NK-92 treated with Interleukin-12 subunit alpha and Interleukin-12 subunit beta, amount 100 ng/mL, for 24 hours (cell line): ENCODE measurements around the gene SH3GL1.
A peak's percentile ranks its signal among the peaks of the same experiment; 100 is the strongest.
"Not testable (repeated sequence)": the region's sequence is repeated elsewhere in the genome, so short reads cannot be mapped to it uniquely, and the experiment has no call there.

Experiments used
- DNase-seq: peaks from one replicate; lab custom pipeline; 2025; lab: John Stamatoyannopoulos, UW

The SH3GL1 gene

DNA sequence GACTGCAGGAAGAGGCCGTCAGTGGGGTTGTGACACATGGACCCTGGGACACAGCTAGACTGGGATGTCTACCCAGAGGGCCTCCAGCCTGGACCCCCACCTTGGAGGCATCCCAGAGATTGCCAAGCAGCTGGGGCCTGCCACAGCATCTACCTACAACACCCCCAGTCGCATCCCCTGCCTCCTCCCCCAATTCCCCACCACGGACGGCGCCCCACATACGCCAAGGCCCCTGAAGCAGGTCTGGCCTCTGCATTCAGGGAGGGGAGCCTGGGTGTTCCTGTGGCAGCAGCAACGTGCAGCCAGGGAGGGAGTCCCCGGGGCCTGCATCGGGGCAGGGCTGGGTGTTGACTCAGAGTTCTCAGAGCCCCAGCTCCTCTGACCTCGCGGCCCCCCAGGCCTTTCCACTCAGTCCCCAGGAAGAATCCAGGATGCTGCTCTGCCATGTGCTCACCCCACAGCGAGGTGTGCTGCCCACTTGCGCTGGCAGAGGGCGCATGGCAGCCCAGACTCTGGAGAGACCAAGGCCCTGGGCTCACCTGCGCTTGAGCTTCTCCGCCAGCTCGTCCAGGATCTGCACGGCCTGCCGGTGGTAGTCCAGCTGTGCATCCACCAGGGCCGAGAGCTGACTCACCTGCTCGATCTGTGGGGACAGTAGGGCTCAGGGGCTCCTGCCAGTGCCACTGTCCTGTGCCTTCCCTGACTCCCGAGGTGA lies 37.4 kb downstream of the SH3GL1 start:
- no peak for DNase-seq

DNA sequence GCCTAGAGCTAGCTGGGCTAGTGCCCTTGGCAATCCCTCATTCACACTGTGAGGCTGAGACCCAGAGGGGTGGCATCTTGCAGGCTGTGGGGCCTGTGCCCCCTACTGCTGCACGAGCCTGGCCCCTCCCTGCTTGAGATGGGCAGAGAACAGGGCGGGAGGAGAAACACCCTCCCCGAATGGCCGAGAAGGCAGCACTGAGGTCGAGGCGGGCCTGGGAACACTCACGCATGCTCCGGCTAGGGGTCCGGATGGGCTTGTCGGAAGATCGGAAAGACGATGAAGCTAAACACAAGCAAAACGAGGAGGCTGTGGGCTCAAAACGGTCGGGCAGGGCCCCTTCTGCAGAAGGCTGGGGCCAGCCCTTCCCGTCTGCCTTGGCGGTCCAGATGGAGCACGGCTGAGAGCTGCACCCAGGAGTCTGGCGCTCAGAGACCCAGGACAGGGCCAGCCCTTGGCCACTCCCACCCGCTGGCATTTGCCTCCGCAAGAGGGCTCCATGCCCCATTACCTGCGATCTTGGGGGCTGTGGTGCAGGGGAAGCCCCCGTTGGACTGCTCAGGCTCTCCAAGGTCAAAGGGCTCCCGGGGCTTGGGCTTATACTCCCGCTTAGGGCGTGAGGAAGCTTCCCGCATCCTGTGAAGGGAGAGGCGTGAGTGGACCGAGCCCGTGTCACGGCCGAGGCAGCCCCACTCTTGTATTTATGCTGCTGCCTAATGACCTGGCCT lies 38.1 kb downstream of the SH3GL1 start:
- no peak for DNase-seq

DNA sequence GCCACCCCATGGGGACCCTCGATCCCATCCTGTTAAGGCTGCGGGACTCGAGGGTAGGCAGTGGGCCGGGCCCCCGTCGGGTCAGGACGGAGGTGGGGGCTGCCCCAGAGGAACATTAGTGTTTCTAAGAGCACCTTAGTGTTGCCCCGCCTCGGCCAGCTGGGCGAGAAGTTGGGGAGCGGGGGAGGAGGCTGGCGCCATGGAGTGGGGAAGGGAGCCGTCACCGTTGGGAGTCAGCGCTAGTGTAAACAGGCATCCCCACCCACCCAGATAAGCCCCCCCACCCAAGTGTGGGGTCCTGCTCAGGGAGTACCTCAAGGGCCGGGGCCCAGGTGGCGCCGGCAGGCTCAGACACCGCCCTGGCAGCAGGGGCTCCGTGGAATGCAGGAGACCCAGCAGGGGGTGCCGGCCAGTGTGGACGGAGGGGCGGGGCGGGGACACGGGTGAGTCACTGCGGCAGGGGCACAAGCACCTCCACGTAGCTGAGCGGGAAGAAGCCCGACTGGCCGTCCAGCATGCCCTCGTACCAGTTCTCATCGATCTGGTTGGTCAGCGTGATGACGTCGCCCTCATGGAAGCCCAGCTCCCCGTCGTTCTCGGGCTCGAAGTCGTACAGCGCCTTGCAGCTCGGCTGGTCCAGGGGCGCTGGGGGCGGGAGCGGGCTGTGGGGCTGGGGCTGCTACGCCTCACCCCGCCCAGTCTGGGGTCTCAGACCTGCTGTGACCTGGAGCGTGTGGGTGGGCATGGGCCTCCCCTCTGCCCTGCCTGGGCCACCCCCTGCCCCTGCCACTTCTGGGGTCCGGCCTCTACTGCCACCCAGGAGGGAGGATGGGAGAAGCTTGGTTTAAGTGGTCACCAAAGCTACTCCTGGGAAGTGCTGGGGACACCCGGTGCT lies 38.9 kb downstream of the SH3GL1 start:
- no peak for DNase-seq

DNA sequence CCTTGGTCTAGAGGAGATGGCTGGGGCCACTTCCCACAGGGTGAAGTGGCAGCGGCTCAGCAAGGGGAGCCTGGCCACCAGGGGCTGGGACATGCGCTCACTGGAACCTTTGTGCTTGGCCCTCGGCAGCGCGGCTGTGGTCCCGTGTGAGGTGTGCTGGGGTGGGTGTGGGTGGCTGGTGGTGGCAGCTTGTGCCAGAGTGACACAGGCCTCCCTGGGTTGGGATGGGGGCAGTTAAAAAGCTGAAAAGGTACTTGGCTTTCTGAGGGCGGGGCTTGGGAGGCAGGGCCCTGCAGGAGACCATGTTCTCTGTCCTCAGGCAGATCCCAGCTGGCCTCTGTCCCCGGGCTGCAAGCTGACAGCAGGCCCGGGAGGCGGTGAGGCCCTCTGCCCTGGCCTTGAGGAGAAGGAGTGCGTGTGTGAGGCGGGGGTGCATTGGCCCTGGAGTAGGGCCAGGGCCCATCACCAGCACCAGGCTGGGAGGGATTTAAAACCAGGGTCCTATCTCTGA lies 39.7 kb downstream of the SH3GL1 start:
- no peak for DNase-seq

DNA sequence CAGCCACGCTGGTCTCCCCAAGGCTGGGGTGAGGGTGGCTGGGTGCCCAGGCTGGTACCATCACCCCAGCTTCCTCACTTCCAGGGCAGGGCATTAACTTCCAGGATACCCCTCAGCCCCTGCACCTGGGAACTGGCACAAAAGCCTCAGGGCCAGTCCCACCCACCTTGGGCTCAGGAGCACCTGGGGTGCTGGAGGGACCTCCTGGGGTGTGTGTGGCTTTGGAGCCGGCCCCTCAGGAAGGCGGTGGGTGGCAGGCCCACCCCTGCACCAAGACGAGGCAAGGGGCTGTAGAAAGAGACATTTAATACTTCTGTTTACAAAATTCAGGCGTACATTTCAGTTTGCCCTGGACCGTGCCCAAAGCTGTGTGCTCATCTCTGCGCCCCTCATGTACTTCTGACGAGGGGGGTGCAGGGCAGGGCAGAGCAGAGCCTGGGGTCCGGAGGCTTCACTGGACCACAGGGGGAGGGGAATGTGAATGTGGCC lies 40.2 kb downstream of the SH3GL1 start:
- no peak for DNase-seq

DNA sequence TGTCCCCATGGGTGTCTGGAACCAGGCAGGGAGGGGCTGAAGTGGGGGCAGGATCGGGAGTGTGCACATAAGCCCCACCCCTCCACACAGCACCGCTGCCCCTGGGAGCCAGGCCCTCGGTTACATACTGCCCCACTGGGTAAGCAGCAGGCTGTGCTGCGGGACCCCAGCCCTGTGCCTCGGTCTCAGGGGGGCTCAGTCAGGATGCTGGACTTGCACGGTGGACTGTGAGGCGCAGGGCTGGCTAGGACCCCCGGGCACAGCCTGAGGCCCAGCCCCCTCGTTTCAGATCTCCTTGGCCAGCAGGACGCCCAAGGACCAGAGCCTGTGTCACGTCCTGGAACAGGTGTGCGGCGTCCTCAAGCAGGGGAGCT lies 40.7 kb downstream of the SH3GL1 start:
- DNase-seq = no peak

DNA sequence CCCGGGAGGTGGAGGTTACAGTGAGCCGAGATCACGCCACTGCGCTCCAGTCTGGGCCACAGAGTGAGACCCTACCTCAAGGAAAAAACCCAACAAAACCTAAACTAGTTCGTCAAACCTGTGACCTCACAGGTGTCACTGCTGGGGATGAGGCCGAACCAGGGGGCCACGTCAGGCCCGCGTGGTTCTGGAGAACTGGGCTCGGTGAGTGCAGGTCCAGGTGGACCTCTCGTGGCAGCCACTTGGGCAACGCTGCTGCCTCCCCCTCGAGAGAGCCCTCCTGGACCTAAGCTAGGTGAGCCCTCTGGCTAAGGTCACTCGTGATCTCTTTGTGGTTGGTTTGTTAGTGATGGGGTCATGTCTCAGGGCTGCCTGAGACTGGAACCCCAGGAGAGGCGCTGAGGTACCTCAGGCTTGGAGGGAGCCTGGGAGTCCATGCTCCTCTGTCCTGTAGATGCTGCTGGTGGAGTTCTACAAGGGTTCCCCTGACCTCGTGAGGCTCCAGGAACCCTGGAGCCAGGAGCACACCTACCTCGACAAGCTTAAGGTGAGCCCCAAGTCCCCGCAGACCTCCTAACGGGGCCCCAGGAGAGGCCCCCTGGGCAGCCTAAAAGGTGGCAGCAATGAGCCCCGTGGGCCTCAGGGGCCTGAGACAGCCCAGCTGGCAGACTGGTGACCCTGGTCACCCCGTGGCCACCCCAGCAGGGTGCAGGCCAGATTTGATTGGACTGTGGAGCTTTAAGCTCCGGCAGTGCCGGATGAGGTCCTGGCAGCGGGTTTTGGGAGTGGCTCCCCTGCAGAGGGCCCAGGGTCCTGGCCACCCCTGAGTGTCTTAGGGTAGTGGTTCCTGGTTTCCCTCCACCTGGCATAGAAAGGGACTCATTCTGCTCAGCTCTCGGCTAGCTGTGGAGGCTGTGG lies 41.4 kb downstream of the SH3GL1 start:
- no peak for DNase-seq

DNA sequence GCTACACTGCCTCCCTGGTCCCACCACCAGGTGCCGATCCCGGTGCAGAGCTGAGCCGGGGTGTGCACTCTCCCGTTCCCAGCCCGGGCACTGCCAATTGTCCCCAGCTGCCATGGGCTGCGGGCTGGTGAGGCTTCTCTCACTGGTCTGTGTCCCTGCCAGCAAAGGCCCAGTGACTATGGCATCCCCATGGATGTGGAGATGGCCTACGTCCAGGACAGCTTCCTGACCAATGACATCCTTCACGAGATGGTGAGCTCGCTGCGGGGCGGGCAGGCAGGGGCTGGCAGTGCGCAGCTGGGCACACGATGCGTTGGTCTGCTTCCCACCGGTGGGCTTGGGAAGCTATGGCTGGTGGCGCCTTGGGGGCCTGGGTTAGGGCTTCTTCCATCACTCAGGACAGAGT lies 42.4 kb downstream of the SH3GL1 start:
- DNase-seq = no peak

DNA sequence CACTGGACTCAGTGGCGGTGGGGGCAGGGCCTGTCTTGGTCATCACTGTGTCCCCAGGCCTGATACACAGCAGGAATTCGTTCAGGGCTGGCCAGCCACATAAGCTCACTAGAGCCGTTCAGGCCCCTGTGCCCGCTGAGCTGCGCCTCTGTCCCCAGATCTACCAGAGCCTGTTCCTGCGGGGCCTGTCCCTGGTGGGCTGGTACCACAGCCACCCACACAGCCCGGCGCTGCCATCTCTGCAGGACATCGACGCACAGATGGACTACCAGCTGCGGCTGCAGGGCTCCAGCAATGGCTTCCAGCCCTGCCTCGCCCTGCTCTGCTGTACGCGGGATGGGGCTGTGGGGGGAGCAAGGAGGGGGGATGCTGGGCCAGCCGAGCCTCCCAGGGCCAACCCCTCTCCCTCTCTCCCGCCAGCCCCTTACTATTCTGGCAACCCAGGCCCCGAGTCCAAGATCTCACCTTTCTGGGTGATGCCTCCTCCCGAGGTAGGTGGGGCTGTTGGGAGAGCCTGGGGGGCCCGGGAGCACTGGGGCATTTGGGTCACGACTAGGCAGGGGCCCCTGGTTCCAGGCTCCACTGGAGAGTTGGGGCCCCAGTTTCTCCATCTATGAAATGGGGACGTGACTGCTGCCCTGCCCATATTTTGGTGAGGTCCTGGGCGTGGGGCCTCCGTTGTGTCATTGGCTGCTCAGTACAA lies 43.1 kb downstream of the SH3GL1 start:
- DNase-seq = no peak

DNA sequence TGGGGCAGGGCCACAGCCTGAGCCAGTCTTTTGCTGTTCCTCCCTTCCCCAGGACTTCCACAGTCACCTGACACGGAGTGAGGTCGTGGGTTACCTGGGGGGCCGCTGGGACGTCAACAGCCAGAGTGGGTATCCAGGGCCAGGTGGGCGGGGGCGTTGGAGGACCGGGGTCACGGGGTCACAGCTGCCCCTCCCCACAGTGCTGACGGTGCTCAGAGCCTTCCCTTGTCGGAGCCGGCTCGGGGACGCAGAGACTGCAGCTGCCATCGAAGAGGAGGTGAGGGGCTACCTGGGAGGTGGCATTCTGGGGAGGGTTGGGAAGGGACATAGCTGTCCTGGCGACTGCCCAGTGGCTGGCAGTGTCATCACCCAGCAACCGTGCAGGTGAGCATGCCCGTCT lies 45.5 kb downstream of the SH3GL1 start:
- no peak for DNase-seq

DNA sequence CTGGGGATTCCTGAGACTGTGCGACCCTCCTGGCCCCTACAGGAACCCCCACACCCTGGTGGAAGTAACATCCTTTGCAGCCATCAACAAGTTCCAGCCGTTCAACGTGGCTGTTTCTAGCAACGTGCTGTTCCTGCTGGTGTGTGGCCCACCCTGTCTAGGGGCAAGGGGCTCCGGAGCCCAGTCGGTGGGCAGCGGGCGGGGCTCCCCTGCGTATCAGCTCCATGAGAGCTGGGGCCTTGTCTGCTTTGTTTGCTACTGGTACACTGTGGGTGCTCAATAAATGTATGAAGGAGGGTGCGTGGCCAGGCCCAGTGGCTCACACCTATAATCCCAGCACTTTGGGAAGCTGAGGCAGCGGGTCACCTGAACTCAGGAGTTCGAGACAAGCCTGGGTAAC lies 46.1 kb downstream of the SH3GL1 start:
- DNase-seq = no peak

DNA sequence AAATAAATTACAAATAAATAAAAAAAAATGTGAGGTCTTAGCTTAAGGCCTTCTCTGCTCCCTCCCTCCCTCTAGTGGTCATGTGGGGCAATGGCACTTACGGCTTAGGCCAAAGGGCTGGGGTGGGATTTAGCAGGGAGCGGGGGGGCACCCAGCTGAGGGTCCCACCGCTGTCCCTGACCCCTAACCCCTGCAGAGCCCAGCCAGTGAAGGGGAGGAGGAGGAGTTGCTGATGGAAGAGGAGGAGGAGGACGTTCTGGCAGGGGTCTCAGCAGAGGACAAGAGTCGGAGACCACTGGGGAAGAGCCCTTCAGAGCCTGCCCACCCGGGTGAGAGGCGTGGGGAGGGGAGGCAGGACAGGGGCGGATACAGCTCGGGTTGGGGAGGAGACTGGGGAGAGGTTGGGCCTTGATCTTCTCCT lies 47.6 kb downstream of the SH3GL1 start:
- DNase-seq = peak; percentile 23

DNA sequence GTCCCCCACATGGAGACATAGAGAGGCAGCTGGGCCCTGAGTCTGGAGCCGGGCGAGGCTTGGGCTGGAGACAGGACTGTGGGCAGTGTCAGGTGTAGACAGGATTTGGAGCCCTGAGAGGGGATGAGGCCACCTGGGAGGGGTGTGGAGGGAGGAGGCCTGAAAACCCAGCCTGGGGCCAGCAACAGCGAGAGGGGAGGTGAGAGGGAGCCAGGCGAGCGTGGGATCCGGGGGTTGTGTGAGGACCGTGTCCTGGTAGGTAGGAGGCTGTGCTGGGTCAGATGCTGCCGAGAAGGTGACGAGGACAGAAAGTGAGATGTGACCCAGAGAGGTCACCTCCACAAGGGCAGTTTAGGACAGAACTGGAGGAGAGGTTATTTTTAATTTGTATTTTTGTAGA lies 49.6 kb downstream of the SH3GL1 start:
- DNase-seq = no peak

DNA sequence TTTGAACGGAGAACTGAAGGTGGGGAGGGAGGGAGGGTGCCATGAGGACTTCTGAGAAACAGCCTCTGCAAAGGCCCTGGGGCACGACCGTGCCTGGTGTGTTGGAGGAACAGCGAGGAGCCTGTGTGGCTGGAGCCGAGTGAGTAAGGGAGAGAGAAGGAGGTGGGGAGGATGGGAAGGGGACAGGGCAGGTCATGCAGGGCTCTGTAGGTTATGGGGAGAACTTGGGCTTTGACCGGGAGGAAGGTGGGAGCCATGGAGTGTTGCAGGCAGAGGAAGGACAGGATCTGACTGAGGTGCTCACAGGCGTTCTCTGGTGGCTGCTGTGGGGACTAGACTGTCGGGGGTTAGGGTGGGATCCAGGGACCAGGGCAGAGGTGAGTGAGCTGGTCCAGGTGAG lies 50.2 kb downstream of the SH3GL1 start:
- DNase-seq = no peak

DNA sequence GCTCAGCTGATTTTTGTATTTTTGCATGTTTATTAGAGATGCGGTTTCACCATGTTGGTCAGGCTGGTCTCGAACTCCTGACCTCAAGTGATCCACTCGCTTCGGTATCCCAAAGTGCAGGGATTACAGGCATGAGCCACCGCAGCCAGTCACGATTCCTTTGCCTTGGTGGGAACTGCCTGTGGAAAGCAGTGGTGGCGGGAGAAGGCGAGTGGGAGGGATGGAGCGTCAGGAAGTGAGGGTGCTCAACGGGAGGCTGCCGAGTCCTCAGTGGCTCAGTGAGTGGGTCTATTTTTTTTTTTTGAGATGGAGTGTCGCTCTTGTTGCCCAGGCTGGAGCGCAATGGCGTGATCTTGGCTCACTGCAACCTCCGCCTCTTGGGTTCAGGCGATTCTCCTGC lies 51.1 kb downstream of the SH3GL1 start:
- DNase-seq = not testable (repeated sequence)

DNA sequence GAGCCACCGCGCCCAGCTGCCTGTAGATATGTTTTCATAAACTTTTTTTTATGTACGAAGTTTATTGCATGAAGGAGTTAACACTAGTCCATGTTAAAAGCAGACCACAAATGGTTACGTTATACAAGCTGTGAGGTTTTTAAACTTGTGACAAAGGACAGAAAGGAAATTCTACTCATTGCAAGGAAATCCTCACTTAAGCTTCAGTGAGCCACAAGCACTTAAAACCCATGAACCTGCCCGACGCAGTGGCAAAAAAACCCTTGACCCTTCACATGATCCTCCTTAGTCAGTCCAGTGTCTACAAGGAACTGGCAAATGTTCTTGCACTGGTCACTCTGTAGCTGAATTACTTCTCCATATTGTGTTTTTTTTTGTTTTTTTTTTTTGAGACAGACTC lies 52.8 kb downstream of the SH3GL1 start:
- DNase-seq = no peak

DNA sequence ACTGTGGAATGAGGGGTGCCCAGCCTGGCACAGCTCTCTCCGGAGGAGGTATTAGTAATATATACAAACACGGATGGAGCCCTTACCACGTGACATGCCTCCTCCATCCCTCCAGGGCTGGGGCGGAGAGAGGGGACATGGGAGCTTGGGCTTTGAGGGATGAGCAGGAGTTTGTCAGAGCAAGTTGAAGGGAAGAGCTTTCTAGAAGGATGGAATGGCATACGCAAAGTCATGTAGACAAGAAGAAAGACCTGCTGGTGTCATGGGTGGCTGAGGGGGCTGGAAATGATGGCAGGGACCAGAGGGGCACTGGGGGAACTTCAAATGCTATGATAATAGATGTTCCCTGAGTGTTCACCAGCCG lies 54.3 kb downstream of the SH3GL1 start:
- DNase-seq = no peak

DNA sequence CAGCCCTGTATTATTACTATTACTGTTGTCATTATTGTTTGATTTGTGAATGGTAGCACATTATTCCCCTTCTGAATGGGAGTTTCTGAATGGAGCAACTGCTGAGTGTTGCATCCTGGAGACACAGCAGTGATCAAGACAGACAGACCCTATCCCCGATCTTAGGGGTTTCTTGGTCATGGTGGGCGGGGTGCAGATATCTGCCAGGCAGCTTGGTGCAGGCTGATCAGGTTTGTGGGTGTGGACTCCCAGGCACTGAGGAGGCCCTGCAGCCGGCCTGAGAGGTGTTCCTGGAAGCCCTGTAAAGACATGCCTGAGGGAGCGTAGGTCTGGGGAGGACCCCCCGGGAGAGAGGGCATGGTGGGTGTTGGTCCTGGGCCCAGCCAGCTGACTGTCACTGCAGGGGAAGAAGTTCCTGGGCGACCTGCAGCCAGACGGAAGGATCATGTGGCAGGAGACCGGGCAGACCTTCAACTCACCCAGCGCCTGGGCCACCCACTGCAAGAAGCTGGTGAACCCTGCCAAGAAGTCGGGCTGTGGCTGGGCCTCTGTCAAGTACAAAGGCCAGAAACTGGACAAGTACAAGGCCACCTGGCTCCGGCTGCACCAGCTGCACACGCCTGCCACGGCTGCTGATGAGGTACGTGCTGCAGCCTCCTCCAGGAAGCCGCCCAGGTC lies 54.9 kb downstream of the SH3GL1 start:
- no peak for DNase-seq

DNA sequence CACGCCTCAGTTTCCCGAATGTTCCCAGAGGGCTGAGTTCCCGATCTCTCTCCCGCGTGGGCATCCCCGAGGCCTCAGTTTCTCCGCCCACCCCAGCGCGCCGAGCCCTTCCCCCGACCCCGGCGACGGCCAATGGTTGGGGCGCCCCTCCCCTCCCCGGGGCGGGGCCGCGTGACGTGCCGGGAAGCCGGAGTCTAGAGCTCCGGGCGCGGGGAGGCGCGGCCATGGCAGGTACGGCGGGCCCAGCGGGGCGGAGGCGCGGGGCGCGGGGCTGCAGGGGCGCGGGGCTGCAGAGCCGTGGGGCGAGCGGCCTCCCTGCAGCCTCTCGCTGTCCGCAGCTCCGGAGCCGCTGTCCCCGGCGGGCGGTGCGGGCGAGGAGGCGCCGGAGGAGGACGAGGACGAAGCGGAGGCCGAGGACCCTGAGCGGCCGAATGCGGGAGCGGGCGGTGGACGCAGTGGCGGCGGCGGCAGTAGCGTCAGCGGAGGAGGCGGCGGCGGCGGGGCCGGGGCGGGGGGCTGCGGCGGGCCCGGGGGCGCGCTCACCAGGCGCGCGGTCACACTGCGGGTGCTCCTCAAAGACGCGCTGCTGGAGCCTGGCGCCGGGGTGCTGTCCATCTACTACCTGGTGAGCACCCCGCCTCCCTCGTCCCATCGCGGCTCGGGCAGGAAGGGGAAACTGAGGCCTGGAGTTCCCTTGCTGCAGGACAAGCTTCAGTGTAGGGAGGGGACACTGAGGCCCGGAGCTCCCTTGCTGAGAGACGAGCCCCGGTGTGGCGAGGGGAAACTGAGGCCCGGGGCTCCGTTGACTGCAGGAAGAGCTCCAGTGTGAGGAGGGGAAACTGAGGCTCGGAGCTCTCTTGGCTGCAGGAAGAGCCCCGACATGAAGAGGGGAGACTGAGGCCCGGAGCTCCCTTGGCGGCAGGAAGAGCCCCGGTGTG lies 56.7 kb downstream of the SH3GL1 start, which contains the start of gene MPND:
MPND (plus strand) TSS at position 193 of the 938 bp plus-strand sequence; CDS start at position 225, 32 bp downstream.
- DNase-seq = peak; percentile 74
